ENCODE results near the gene KIFBP. TPM values are rescaled to one million over a fixed set of nuclear protein-coding genes. Genes with fewer than 3 reads are reported as not detected.

The KIFBP gene
- total RNA-seq, 1 donor from 2014 or later = 43.2 TPM

DNA sequence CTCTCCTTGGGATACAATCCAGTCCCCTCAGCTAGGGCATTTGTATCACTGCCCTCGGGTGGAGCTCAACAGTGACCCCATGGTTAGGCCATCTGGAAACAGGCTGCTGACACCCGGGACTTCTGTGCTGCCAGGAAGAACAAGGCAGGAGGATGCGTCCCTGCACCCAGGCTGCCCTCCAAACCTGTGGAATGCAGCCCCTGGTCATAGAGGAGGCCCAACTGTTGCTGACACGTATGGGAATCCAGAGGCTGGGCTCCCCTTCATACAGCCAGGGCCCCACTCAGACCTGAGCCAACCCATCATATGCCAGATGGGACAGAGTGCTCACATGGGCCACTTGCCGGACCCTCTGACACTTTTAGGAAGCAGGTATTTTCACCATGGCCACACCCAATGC lies 53.8 kb downstream of the KIFBP start:
- peaks cover 4% of the 10 kb centered on the region for H3K4me1 Mint-ChIP-seq (ENCODE audit: low read depth)
- DNase-seq (ENCODE audit: low spot score) = peak; percentile 35
- TF ChIP-seq, protein P1, sequence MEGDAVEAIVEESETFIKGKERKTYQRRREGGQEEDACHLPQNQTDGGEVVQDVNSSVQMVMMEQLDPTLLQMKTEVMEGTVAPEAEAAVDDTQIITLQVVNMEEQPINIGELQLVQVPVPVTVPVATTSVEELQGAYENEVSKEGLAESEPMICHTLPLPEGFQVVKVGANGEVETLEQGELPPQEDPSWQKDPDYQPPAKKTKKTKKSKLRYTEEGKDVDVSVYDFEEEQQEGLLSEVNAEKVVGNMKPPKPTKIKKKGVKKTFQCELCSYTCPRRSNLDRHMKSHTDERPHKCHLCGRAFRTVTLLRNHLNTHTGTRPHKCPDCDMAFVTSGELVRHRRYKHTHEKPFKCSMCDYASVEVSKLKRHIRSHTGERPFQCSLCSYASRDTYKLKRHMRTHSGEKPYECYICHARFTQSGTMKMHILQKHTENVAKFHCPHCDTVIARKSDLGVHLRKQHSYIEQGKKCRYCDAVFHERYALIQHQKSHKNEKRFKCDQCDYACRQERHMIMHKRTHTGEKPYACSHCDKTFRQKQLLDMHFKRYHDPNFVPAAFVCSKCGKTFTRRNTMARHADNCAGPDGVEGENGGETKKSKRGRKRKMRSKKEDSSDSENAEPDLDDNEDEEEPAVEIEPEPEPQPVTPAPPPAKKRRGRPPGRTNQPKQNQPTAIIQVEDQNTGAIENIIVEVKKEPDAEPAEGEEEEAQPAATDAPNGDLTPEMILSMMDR (IDR thresholded peaks at IDR 0.05) = no peak
- H3K27me3 Mint-ChIP-seq (ENCODE audit: low read depth) = no peaks in the 10 kb centered on the region
- no peaks in the 10 kb centered on the region for H3K9me3 Mint-ChIP-seq (ENCODE audit: low read depth)
- no peaks in the 10 kb centered on the region for H3K36me3 Mint-ChIP-seq (ENCODE audit: low read depth)
- no peak overlapping the region for H3K27ac Mint-ChIP-seq (ENCODE audit: unreplicated experiment)
- H3K4me3 Mint-ChIP-seq (ENCODE audit: unreplicated experiment) = no peak overlapping the region

DNA sequence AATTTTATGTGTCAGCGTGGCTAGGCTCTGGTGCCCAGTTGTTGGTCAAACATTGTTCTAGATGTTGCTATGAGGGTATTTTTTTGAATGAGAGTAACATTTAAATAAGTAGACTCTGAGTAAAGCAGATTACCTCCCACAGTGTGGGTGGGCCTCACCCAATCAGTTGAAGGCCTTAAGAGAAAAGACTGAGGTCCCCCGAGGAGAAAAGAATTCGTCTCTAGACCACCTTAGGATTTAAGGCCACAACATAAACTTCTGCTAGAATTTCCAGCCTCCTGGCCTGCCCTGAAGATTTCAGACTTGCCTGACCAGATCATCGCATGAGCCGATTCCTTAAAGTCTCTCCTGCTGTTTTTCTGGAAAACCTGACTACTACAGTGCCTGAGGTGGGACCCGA lies 54.2 kb downstream of the KIFBP start:
- Mint-ChIP-seq H3K27ac (ENCODE audit: unreplicated experiment) (no peak overlapping the region), H3K27me3 (ENCODE audit: low read depth) (no peaks in the 10 kb centered on the region), H3K4me3 (ENCODE audit: unreplicated experiment) (no peak overlapping the region), H3K36me3 (ENCODE audit: low read depth) (no peaks in the 10 kb centered on the region), H3K9me3 (ENCODE audit: low read depth) (no peaks in the 10 kb centered on the region), H3K4me1 (ENCODE audit: low read depth) (peaks cover 4% of the 10 kb centered on the region)
- TF ChIP-seq, protein P1 (IDR thresholded peaks at IDR 0.05) = no peak
- DNase-seq (ENCODE audit: low spot score) = no peak

DNA sequence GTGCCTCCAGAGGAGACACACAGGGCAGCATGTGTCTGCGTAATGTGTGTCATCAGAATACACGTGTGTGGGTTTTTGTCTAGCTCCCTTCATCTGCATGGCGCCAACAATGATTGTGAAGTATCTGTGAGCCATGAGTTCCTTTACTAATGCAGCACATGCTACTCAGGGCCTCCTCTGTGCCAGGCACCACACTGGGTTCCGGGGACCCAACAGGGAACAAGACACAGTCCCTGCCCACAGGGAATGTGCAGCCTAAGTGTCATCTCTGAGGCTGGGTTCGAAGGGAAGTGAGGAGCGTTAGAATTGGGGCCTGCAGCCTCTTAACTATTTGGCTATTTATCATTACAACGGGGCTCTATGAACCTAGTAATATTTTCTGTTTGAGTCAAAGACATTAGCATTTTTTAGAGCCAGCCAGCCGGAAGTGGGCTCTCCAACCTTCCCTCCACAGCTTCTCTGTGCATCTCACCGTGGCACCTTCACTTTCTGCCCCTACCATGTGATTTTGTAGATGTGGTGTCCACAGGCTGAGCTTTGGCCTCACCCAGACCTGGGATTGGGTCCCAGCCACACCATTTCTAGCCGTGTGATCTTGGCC lies 55.4 kb downstream of the KIFBP start:
- H3K9me3 Mint-ChIP-seq (ENCODE audit: low read depth) = no peaks in the 10 kb centered on the region
- no peak overlapping the region for H3K4me3 Mint-ChIP-seq (ENCODE audit: unreplicated experiment)
- no peaks in the 10 kb centered on the region for H3K27me3 Mint-ChIP-seq (ENCODE audit: low read depth)
- DNase-seq (ENCODE audit: low spot score) = peak; percentile 42
- no peak overlapping the region for H3K27ac Mint-ChIP-seq (ENCODE audit: unreplicated experiment)
- H3K4me1 Mint-ChIP-seq (ENCODE audit: low read depth) = peaks cover 4% of the 10 kb centered on the region
- TF ChIP-seq, protein P1 (IDR thresholded peaks at IDR 0.05) = no peak
- no peaks in the 10 kb centered on the region for H3K36me3 Mint-ChIP-seq (ENCODE audit: low read depth)

DNA sequence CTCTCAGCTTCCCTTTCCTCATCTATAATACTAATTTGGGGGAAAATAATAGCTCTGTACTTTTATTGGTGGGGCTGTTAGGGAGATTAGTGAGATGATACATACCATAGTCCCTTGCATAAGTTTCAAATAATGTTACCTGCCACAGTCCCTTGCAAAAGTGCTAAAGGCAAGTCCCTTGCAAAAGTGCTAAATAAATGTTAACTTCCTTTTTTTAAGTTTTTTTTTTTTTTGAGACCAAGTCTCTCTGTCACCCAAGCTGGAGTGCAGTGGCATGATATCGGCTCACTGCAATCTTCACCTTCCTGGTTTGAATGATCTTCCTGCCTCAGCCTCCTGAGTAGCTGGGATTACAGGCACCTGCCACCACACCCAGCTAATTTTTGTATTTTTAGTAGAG lies 55.9 kb downstream of the KIFBP start:
- Mint-ChIP-seq H3K27me3 (ENCODE audit: low read depth) (no peaks in the 10 kb centered on the region), H3K36me3 (ENCODE audit: low read depth) (no peaks in the 10 kb centered on the region), H3K27ac (ENCODE audit: unreplicated experiment) (no peak overlapping the region), H3K4me1 (ENCODE audit: low read depth) (peaks cover 4% of the 10 kb centered on the region), H3K4me3 (ENCODE audit: unreplicated experiment) (no peak overlapping the region), H3K9me3 (ENCODE audit: low read depth) (no peaks in the 10 kb centered on the region)
- TF ChIP-seq, protein P1 (IDR thresholded peaks at IDR 0.05) = no peak
- no peak for DNase-seq (ENCODE audit: low spot score)

DNA sequence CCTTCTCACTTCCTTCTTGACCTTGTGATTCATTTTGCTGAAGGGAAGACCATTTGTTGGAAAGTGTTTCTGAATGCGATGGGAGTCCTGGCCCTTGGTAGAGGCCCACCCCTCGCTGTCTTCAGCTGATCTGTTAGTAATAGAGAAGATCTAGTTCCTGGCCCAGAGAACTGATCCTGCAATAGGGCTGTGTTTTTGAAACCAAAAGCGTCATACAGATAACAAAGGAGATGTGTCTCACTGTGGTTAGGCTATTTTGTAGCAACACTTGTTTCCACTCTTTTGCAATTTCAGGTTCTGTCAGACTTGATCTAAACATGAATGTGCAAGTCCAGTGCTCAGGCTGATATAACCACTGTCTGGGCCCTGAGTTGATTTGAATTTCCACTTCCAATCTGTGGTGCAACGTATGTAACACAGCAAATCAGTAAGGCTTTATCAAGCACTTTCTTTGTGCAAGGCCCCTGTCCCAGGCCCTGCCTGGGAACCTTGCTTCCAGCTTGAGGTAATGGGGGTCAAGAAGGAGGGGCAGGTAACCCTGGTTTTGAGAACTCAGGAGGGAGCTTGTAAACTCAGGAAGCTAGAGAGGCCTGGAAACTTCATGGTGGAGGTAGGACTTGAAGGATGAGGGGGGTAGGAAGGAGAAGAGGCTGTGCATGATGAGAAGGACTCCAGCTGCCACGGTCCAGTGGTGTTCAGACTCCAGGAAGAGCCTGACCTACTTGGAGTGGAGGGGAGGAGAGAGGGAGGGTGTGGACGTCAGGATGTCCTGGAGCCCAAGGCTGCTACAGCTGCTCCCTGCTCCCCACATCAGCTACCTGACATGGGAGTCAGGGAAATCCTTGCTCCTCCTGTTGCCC lies 57.1 kb downstream of the KIFBP start:
- Mint-ChIP-seq H3K4me1 (ENCODE audit: low read depth) (peaks cover 4% of the 10 kb centered on the region), H3K4me3 (ENCODE audit: unreplicated experiment) (no peak overlapping the region), H3K36me3 (ENCODE audit: low read depth) (no peaks in the 10 kb centered on the region), H3K27me3 (ENCODE audit: low read depth) (no peaks in the 10 kb centered on the region), H3K9me3 (ENCODE audit: low read depth) (no peaks in the 10 kb centered on the region), H3K27ac (ENCODE audit: unreplicated experiment) (no peak overlapping the region)
- no peak for DNase-seq (ENCODE audit: low spot score)
- TF ChIP-seq, protein P1 (IDR thresholded peaks at IDR 0.05) = no peak
